Measurements from ENCODE around the gene KIAA0753.

DNA sequence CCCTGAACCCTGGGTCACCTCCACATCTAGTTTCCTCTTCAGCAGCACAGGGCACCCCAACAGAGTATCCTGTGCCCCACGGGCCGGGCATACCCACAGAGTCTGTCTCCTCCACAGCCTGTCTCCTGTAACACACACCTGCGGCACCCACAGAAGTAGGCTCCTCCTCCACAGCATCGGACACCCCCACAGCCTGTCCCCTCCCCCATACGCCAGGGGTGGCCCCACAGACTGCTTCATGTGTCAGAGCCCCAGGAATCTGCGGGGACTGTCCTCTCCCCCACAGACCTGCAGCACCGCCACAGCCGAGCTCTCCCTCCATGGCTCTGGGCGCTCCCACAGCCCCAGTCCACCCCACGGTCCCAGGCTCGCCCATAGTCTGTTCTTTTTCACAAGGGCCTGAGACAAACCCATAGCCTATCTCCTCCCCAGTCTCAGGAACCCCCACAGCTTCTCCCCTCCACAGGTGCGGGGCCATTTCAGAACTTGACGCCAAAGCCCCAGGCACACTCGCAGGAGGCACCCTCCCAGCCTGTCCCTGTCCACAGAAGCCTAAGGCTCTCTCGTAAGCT is 1.4 kb downstream of the KIAA0753 start:
- TF ChIP-seq, protein P1, sequence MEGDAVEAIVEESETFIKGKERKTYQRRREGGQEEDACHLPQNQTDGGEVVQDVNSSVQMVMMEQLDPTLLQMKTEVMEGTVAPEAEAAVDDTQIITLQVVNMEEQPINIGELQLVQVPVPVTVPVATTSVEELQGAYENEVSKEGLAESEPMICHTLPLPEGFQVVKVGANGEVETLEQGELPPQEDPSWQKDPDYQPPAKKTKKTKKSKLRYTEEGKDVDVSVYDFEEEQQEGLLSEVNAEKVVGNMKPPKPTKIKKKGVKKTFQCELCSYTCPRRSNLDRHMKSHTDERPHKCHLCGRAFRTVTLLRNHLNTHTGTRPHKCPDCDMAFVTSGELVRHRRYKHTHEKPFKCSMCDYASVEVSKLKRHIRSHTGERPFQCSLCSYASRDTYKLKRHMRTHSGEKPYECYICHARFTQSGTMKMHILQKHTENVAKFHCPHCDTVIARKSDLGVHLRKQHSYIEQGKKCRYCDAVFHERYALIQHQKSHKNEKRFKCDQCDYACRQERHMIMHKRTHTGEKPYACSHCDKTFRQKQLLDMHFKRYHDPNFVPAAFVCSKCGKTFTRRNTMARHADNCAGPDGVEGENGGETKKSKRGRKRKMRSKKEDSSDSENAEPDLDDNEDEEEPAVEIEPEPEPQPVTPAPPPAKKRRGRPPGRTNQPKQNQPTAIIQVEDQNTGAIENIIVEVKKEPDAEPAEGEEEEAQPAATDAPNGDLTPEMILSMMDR (IDR thresholded peaks at IDR 0.05; ENCODE audit: low read depth, low read length, poor library complexity, severe bottlenecking) = no peak
- no peak for TF ChIP-seq EZH2phosphoT487 (IDR thresholded peaks at IDR 0.05; ENCODE audit: borderline replicate concordance, low read length)
